ENCODE data around the gene OSBPL3.

GRCh38 chr7:24899905-24900304 is 80.1 kb downstream of the OSBPL3 start:
- TF ChIP-seq CTCF (IDR thresholded peaks at IDR 0.05) (no peak), POLR2A (IDR thresholded peaks at IDR 0.05) (no peak)

Data from heart left ventricle (tissue), 13 donors.